Transverse colon (tissue), 3 donors: ENCODE results near the gene SLC24A4.

ENCODE experiments used
- POLR2A ChIP-seq: fragments of 450-650 bp; IDR thresholded peaks from one replicate; pipeline ENCODE4 v1.6.1; 2016; ENCODE audit warnings: antibody characterized with exemption, mild to moderate bottlenecking, moderate library complexity
- TF ChIP-seq, protein P1 (sequence below), 5 experiments: fragments of 200-600 bp in 3 of 5; fragments of 450-650 bp in 2 of 5; sonication (generic) in 3 of 5; IDR thresholded peaks; 1 replicate in 2 of 5; 2 replicates in 3 of 5; pipeline ENCODE4 v1.5.1; 2016 to 2017; ENCODE audit warnings: antibody characterized with exemption in 5 of 5, inconsistent platforms in 3 of 5, mild to moderate bottlenecking in 2 of 5, moderate library complexity in 1 of 5

DNA sequence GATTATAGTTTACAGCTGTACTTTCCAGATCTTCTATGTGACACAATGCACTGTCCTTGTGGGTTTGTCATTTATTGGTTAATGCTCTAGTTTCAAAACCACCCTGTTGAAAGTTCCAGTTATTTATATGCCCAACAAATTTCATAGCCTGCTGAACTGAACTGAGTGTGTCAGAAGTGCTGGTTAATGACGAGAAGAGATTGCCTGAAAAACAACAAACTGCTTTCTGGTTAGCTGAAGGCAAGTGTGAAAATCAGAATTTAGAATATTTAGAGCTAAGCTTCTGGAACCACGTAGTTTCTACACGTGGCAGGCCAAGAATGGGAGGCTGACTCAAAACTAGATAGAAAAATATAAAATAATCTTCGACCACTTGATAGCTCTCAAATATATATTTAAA lies 171.5 kb downstream of the SLC24A4 start:
- TF ChIP-seq, protein P1, sequence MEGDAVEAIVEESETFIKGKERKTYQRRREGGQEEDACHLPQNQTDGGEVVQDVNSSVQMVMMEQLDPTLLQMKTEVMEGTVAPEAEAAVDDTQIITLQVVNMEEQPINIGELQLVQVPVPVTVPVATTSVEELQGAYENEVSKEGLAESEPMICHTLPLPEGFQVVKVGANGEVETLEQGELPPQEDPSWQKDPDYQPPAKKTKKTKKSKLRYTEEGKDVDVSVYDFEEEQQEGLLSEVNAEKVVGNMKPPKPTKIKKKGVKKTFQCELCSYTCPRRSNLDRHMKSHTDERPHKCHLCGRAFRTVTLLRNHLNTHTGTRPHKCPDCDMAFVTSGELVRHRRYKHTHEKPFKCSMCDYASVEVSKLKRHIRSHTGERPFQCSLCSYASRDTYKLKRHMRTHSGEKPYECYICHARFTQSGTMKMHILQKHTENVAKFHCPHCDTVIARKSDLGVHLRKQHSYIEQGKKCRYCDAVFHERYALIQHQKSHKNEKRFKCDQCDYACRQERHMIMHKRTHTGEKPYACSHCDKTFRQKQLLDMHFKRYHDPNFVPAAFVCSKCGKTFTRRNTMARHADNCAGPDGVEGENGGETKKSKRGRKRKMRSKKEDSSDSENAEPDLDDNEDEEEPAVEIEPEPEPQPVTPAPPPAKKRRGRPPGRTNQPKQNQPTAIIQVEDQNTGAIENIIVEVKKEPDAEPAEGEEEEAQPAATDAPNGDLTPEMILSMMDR (IDR thresholded peaks at IDR 0.05), result no peak
- no peak for TF ChIP-seq POLR2A
